SU-DHL-6 (cell line): Measurements from ENCODE around the gene NFATC4.

ENCODE experiments used
- CTCF ChIP-seq: fragments of 200-600 bp; sonication (generic); IDR thresholded peaks from one replicate; pipeline ENCODE4 v1.5.1; 2017; ENCODE audit warnings: antibody characterized with exemption, mild to moderate bottlenecking, low read length, moderate library complexity; ENCODE audit not compliant: insufficient read depth, poor library complexity, severe bottlenecking
- EZH2phosphoT487 ChIP-seq: fragments of 200-600 bp; sonication (generic), shearing (Covaris generic); conservative IDR thresholded peaks from 2 replicates; pipeline ENCODE4 v1.6.1; 2018; ENCODE audit warnings: mild to moderate bottlenecking, antibody characterized with exemption, low read length, moderate library complexity, mixed read lengths

- TF ChIP-seq CTCF: no peak
- no peak for TF ChIP-seq EZH2phosphoT487
Observed at GRCh38 chr14:24417832-24418491, 50.0 kb downstream of the NFATC4 start.
